Stomach (tissue), 4 donors: ENCODE measurements around the gene NEDD4.

Experiments used
- POLR2A ChIP-seq, 4 donors: fragments of 450-650 bp; IDR thresholded peaks; one replicate each; pipeline ENCODE4 v1.6.1; 2016; ENCODE audit warnings: antibody characterized with exemption in 4 of 4, control low read depth in 2 of 4, mild to moderate bottlenecking in 1 of 4, moderate library complexity in 1 of 4
- POLR2AphosphoS5 ChIP-seq, 3 donors: sonication (generic); formaldehyde crosslinking; IDR thresholded peaks; one replicate each; pipeline ENCODE4 v1.6.1; 2016; ENCODE audit warnings: antibody characterized with exemption in 3 of 3
- TF ChIP-seq, protein P1 (sequence below), 7 experiments: fragments of 450-650 bp in 4 of 7; fragments of 200-600 bp in 3 of 7; sonication (generic) in 3 of 7; IDR thresholded peaks; one replicate each; pipeline ENCODE4 v1.5.1; 2016 to 2019; ENCODE audit warnings: antibody characterized with exemption in 7 of 7, control low read depth in 2 of 7, mild to moderate bottlenecking in 1 of 7

DNA sequence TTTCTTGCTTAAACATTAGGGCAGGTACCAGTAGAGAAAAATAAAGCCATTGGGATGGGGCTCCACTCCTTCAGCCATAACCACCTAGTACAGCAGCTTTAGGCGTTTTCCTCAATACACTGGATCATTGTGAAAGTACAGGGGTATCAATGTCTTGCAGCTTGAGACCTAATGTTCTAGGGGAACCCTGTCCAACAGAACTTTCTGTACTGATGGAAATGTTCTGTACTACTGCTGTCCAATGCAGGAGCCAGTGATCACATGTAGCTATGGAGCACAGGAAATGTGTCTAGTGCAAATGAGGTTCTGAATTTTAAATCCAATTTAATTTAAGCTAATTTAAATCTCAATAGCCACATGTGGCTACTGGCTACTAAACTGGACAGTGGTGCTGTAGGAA lies 93.9 kb downstream of the NEDD4 start:
- TF ChIP-seq POLR2A (IDR thresholded peaks at IDR 0.05) (no peak), POLR2AphosphoS5 (IDR thresholded peaks at IDR 0.05) (no peak)
- TF ChIP-seq, protein P1, sequence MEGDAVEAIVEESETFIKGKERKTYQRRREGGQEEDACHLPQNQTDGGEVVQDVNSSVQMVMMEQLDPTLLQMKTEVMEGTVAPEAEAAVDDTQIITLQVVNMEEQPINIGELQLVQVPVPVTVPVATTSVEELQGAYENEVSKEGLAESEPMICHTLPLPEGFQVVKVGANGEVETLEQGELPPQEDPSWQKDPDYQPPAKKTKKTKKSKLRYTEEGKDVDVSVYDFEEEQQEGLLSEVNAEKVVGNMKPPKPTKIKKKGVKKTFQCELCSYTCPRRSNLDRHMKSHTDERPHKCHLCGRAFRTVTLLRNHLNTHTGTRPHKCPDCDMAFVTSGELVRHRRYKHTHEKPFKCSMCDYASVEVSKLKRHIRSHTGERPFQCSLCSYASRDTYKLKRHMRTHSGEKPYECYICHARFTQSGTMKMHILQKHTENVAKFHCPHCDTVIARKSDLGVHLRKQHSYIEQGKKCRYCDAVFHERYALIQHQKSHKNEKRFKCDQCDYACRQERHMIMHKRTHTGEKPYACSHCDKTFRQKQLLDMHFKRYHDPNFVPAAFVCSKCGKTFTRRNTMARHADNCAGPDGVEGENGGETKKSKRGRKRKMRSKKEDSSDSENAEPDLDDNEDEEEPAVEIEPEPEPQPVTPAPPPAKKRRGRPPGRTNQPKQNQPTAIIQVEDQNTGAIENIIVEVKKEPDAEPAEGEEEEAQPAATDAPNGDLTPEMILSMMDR (IDR thresholded peaks at IDR 0.05) = no peak
